ENCODE data around the gene TENM4. TPM values are rescaled to one million over a fixed set of nuclear protein-coding genes. Genes with fewer than 3 reads are reported as not detected.
"Not testable (repeated sequence)": the region's sequence is repeated elsewhere in the genome, so short reads cannot be mapped to it uniquely, and the experiment has no call there.

Gene TENM4
- total RNA-seq, 1 experiment from 2014 or later: 0.39 TPM

DNA sequence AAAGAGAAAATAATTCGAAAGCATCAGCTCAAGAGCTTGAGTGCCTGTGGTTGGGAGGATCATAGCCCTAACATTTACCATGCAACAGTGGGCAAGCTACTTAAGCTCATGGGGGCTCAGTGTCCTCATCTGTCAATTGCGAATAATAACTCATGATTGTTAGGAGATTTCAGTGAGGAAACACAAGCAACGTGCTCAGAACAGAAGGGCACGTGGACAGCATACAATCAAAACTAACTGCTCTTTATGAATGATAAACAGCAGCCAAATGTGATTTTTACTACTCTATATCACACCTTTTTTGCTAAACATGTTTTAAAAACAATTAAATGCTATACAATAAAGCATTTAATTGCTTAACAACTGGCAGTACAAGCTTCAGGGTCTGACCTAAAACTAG is 556.1 kb downstream of the TENM4 start:
- POLR2A ChIA-PET: interaction anchor here (0.6 kb wide), 1 partner anchor 21 kb away, joined by 3 read pairs; no protein-coding TSS in a partner anchor
- Histone ChIP-seq H3K4me1 (ENCODE audit: control insufficient read depth, insufficient read depth, low read length) (no peaks in the 10 kb centered on the region), H3K36me3 (ENCODE audit: control insufficient read depth, insufficient read depth, low read length) (no peaks in the 10 kb centered on the region), H3K9me3 (ENCODE audit: control insufficient read depth, insufficient read depth, low read depth, low read length) (no peaks in the 10 kb centered on the region), H3K4me3 (ENCODE audit: low read depth in 2 of 2, low read length in 2 of 2) (no peak overlapping the region), H3K27me3 (ENCODE audit: control insufficient read depth, insufficient read depth, low read length) (peaks cover 3% of the 10 kb centered on the region; the same call in 1 of the 2 replicates), H3K27ac (ENCODE audit: low read length) (no peak overlapping the region)
- CTCF ChIA-PET: no interaction called here
- TF ChIP-seq TCF7L2 (IDR thresholded peaks at IDR 0.05; ENCODE audit: low read depth, low read length): no peak
- no peak for TF ChIP-seq SIN3A (IDR thresholded peaks at IDR 0.05; ENCODE audit: borderline replicate concordance, insufficient read depth, low read depth, low read length)
- TF ChIP-seq REST (IDR thresholded peaks at IDR 0.05; ENCODE audit: insufficient read depth in 1 of 2, low read depth in 2 of 2, low read length in 1 of 2): no peak
- TF ChIP-seq, protein P1, sequence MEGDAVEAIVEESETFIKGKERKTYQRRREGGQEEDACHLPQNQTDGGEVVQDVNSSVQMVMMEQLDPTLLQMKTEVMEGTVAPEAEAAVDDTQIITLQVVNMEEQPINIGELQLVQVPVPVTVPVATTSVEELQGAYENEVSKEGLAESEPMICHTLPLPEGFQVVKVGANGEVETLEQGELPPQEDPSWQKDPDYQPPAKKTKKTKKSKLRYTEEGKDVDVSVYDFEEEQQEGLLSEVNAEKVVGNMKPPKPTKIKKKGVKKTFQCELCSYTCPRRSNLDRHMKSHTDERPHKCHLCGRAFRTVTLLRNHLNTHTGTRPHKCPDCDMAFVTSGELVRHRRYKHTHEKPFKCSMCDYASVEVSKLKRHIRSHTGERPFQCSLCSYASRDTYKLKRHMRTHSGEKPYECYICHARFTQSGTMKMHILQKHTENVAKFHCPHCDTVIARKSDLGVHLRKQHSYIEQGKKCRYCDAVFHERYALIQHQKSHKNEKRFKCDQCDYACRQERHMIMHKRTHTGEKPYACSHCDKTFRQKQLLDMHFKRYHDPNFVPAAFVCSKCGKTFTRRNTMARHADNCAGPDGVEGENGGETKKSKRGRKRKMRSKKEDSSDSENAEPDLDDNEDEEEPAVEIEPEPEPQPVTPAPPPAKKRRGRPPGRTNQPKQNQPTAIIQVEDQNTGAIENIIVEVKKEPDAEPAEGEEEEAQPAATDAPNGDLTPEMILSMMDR (IDR thresholded peaks at IDR 0.05): no peak
- no peak for TF ChIP-seq POLR2AphosphoS5 (IDR thresholded peaks at IDR 0.05; ENCODE audit: low read depth, low read length)
- ATAC-seq: no peak
- BruUV-seq (replicated peaks): no TSS peak
- intact Hi-C loops (cut with micrococcal nuclease; ENCODE audit: unreplicated experiment) (no loop called here), in situ Hi-C loops (cut with HindIII; ENCODE audit: low pct_unique_long_range_greater_than_20kb, low sequenced_read_pairs) (no loop called here)
- no peak for DNase-seq (ENCODE audit: low read depth, low spot score)

GRCh38 chr11:78883506-78883905 is 557.3 kb downstream of the TENM4 start:
- ATAC-seq (no peak), DNase-seq (ENCODE audit: low read depth, low spot score) (no peak)
- Histone ChIP-seq H3K9me3 (ENCODE audit: control insufficient read depth, insufficient read depth, low read depth, low read length) (no peaks in the 10 kb centered on the region), H3K36me3 (ENCODE audit: control insufficient read depth, insufficient read depth, low read length) (no peaks in the 10 kb centered on the region), H3K27ac (ENCODE audit: low read length) (no peak overlapping the region), H3K27me3 (ENCODE audit: control insufficient read depth, insufficient read depth, low read length) (peaks cover 3% of the 10 kb centered on the region; the same call in 1 of the 2 replicates), H3K4me3 (ENCODE audit: low read depth in 2 of 2, low read length in 2 of 2) (no peak overlapping the region), H3K4me1 (ENCODE audit: control insufficient read depth, insufficient read depth, low read length) (no peaks in the 10 kb centered on the region)
- TF ChIP-seq TCF7L2 (IDR thresholded peaks at IDR 0.05; ENCODE audit: low read depth, low read length) (no peak), REST (IDR thresholded peaks at IDR 0.05; ENCODE audit: insufficient read depth in 1 of 2, low read depth in 2 of 2, low read length in 1 of 2) (no peak), SIN3A (IDR thresholded peaks at IDR 0.05; ENCODE audit: borderline replicate concordance, insufficient read depth, low read depth, low read length) (no peak), POLR2AphosphoS5 (IDR thresholded peaks at IDR 0.05; ENCODE audit: low read depth, low read length) (no peak)
- TF ChIP-seq, protein P1 (IDR thresholded peaks at IDR 0.05): no peak
- POLR2A ChIA-PET: no interaction called here
- BruUV-seq (replicated peaks): no TSS peak
- CTCF ChIA-PET: no interaction called here
- in situ Hi-C loops (cut with HindIII; ENCODE audit: low pct_unique_long_range_greater_than_20kb, low sequenced_read_pairs): no loop called here
- intact Hi-C loops (cut with micrococcal nuclease; ENCODE audit: unreplicated experiment): no loop called here

DNA sequence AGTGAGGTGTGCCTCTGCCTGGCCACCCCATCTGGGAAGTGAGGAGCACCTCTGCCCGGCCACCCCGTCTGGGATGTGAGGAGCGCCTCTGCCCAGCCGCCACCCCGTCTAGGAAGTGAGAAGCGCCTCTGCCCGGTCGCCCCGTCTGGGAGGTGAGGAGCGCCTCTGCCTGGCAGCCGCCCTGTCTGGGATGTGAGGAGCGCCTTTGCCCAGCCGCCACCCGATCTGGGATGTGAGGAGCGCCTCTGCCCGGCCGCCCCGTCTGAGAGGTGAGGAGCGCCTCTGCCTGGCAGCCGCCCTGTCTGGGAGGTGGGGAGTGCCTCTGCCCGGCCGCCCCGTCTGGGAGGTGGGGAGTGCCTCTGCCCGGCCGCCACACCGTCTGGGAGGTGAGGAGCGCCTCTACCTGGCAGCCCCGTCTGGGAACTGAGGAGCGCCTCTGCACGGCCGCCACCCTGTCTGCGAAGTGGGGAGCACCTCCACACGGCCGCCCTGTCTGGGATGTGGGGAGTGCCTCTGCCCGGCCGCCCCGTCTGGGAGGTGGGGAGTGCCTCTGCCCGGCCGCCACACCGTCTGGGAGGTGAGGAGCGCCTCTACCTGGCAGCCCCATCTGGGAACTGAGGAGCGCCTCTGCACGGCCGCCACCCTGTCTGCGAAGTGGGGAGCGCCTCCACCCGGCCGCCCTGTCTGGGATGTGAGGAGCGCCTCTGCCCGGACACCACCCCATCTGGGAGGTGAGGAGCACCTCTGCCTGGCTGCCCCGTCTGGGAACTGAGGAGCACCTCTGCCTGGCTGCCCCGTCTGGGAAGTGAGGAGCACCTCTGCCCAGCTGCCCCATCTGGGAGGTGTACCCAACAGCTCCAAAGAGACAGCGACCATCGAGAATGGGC is 561.5 kb downstream of the TENM4 start:
- CTCF ChIA-PET; H3K4me1 ChIP-seq (ENCODE audit: control insufficient read depth, insufficient read depth, low read length); ATAC-seq; POLR2A ChIA-PET; H3K27me3 ChIP-seq (ENCODE audit: control insufficient read depth, insufficient read depth, low read length); H3K27ac ChIP-seq (ENCODE audit: low read length); in situ Hi-C loops (cut with HindIII; ENCODE audit: low pct_unique_long_range_greater_than_20kb, low sequenced_read_pairs); intact Hi-C loops (cut with micrococcal nuclease; ENCODE audit: unreplicated experiment); H3K4me3 ChIP-seq (ENCODE audit: low read depth in 2 of 2, low read length in 2 of 2); DNase-seq (ENCODE audit: low read depth, low spot score); H3K36me3 ChIP-seq (ENCODE audit: control insufficient read depth, insufficient read depth, low read length); BruUV-seq (replicated peaks); H3K9me3 ChIP-seq (ENCODE audit: control insufficient read depth, insufficient read depth, low read depth, low read length): not testable (repeated sequence)
